Suppressor macrophage (primary cell): Measurements from ENCODE around the gene RNASEH2A.

ENCODE experiments used
- DNase-seq, 4 experiments: peaks; one replicate each; pipeline ENCODE4 v3.0.0-alpha.2; 2020 to 2022

The RNASEH2A gene

DNA sequence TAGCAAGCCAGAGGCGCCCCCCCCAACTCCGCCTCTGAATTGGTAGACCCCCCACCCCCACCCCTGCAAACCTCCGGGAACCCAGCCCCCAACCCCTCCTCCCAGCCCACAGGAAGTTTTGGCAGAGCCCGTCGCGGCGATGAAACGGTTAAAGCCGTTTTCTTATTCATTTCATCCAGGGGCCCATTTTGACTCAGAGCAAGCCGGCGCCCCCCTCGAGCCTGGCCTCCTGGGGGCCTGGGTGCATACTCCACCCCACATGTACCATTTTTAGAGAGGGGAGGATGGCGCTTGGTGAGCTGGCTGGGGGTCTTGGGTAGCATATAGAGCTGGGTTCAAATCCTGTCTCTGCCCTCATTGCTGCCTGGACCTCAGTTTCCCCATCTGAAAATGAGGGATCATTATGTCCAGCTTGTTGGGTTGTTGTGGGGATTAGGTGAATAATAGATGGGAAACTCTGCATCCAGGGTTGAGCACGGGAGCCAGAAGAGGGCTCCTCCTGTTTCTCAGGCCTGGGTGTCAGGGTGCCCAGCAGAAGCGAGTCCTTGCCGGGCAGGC, 23.0 kb upstream of the RNASEH2A start:
- DNase-seq: peak in 2 of 4 experiments; percentile 29 to 45

DNA sequence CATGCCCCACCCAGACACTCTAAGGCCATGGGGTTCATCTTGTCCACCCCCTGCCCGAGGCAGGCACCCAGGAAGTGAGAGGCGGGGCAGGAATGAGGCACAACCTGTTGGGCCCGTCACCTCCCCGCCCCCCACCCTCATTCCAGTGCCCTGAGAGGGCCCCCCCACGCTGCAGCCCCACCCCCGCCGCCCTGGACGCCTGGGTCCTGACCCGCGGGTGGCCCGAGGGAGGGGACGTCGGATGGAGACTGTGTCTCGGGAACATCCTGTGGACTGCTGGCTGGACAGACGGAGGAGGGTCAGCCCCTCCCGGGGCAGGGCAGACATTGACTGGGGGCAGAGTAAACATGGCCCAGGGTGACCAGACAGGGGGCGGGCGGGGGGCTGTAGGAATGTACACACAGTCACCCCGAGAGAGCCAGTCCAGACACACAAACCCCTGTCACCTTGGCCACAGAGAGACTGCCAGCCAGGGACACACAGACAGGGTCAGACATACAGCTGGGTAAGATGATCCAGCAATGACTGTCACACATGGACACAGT, 22.5 kb upstream of the RNASEH2A start:
- DNase-seq: peak; percentile 69 to 85 (median 78)

GRCh38 chr19:12784394-12784870, 22.0 kb upstream of the RNASEH2A start:
- peak in 3 of 4 experiments; percentile 31 to 42 (median 38) for DNase-seq

DNA sequence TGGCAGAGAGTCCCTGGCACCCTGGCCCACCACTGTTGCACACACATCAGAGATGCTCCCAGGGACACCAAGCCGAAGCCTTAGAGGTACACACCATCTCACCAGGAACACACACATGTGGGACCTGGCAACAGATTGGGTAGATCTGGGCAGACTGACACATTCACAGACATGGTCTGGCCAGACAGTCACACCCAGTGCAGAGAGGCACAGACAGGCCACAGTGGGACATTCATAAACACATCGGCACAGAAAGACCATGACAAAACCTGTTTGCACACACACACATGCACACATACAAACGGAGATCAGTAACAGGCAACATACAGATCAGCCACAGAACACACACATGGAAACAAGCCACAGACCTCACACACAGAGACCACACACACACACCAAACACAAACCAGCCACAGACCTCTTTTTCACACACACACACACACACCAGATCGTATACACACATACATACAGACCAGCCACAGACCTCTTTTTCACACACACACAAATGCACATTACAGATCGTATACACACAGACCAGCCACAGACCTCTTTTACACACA, 21.4 kb upstream of the RNASEH2A start:
- peak; percentile 43 to 50 (median 47) for DNase-seq

GRCh38 chr19:12785431-12786031, 20.9 kb upstream of the RNASEH2A start:
- peak; percentile 85 to 93 (median 90) for DNase-seq

DNA sequence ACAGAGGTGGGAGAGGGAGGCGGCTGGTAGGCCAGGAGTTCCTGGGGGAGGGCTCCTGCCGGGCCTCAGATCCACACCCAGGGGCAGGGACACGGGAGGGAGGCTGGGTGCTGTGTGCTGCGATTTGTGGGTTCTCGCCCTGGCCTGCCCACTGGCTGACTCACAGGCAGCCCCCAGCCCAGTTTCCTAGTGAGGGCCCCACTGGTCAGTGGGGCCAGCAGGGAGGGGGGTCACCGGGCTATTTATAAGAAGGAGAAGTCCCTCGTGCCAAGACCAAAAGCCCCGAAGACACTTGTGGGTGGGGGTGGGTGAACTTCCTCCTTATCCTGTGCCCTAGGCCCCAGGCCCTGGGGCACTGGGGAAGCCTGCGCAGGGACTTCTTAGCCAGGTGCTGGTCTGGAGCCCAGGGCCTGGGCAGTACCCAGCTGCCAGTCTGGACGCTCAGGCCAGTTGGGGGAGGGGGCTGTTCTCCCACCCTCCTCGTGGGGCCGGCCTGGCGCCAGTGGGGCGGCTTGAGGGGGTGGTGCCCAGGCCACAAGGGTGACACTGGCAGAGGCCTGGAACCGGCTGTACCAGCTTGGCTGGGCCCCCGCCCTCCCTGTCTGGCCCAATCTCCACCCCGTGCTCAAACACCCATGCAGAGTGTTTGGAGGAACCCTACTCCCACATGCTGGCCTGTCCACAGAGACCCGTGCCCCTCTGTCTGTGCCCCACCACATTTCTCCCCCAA, 20.1 kb upstream of the RNASEH2A start:
- DNase-seq: peak; percentile 97 to 99 (median 98)

- peak; percentile 44 to 68 (median 66) for DNase-seq
Observed at GRCh38 chr19:12786952-12787351, 19.4 kb upstream of the RNASEH2A start.

DNA sequence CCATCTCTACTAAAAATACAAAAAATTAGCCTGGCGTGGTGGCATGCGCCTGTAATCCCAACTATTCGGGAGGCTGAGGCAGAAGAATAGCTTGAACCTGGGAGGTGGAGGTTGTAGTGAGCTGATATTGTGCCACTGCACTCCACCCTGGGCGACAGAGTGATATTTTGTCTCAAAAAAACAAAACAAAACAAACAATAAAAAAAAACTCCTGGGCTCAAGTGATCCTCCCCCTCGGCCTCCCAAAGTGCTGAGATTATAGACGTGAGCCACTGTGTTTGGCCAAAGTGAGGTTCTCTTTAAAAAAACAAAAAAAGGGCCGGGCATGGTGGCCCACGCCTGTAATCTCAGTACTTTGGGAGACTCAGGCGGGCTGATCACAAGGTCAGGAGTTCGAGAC, 18.9 kb upstream of the RNASEH2A start:
- peak in 1 of 4 experiments; percentile 21 for DNase-seq

- peak in 2 of 4 experiments; percentile 11 to 34 for DNase-seq
Observed at GRCh38 chr19:12788042-12788681, 18.2 kb upstream of the RNASEH2A start.

DNA sequence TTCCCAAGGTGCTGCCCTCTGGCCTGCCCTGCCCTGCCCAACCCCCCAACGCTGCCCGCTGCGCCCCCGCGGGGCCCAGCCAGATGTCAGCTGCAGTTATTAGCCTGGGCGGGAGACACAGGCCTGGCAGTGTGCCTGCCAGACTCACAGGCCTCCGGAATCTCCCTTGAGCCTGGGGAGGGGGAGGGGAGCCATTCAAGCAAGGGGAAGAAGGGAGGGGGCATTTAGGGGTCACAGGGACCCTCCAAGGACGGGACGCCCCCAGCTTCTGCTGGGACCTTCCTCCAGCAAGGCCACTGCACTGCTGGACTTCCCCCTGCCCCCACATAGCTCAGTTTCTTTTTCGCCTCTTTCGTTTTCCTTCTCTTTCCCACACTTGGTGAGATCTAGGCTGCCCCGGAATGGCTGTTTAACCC, 17.7 kb upstream of the RNASEH2A start:
- DNase-seq: peak; percentile 87 to 94 (median 94)

DNA sequence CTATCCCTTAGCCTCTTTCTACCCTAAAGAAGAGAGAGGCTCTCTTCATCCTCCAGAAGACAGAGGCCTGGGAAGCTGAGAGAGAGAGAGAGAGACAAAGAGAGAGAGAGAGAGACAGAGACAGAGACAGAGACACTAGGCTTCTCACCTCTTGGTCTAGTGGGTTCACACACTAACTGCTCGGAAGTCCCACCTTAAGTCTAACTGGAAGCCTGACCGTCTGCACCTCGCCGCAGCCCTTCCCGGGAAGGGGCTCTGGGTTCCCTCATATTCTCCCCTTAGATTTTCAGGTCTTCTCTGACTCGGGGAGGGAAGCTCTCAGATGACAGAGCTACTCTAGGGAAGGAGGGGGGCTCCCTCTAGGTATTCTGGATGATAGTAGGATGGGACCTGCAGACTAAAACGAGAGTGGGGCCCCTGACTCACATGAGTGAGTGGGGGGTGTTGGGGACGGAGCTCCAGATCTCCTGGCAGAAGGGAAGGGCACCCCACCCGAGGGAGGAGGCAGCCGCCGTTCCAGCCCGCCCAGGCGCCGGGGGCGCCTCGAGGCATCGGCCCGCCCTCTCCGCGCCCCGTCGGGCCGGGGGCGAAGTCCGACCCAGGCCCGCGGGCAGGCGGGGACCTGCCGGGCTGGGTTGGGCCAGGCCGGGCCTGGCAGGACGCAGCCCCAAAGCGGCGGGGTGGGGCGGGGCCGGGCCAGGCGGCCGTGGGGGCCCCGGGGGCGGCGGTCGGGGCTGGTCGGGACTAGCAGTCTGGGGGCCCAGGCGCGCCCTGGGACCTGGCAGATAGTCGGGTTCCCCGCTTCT, 17.1 kb upstream of the RNASEH2A start:
- no peak for DNase-seq

DNA sequence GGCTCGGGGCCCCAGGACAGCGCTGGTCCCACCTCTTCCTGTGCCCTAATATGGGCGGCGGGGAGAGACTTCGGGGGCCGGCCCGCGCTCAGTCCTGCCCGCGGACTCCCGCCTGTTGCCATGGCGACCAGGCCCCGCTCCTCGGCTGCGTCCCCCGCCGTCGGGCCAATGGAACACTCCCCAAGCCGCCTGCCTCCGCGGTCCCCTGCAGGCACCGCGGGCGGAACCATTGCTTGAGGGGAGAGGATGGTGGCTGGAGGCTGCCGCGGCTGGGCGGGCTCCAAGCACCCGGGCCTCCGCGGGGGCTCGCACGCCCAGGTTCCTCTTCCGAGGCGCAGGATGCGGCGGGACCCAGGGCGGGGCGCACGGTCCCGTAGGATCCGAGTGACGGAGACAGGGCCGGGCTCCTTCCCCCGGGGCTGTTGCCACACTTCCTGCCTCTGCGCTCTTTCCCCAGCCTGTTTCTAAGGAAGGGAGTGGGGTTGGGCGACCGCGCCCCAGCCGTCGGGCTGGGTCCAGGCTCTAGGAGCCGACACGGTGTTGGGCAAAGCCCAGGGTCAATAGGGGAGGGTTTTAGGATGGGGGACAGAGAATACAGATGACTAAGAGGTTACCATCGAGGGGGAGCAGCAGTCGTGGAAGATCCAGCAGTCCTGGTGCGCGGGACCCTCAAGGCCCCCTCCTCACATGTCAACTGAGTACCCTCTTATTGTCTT, 16.3 kb upstream of the RNASEH2A start:
- DNase-seq: peak; percentile 99 to 100 (median 100)

GRCh38 chr19:12790628-12791344, 15.6 kb upstream of the RNASEH2A start:
- DNase-seq: peak; percentile 35 to 59 (median 54)

- DNase-seq: peak; percentile 99
Observed at GRCh38 chr19:12791345-12792050, 14.9 kb upstream of the RNASEH2A start, which contains the start of gene JUNB. Gene JUNB, plus strand, starts transcription at chr19:12791486. Its CDS starts 286 bp downstream, at chr19:12791772.

- peak; percentile 66 to 83 (median 76) for DNase-seq
Observed at GRCh38 chr19:12792051-12792852, 14.1 kb upstream of the RNASEH2A start.

DNA sequence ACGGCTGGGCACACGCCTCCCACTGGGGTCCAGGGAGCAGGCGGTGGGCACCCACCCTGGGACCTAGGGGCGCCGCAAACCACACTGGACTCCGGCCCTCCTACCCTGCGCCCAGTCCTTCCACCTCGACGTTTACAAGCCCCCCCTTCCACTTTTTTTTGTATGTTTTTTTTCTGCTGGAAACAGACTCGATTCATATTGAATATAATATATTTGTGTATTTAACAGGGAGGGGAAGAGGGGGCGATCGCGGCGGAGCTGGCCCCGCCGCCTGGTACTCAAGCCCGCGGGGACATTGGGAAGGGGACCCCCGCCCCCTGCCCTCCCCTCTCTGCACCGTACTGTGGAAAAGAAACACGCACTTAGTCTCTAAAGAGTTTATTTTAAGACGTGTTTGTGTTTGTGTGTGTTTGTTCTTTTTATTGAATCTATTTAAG, 13.5 kb upstream of the RNASEH2A start:
- peak in 1 of 4 experiments; percentile 39 for DNase-seq

- DNase-seq: peak; percentile 95 to 98 (median 96)
Observed at GRCh38 chr19:12793290-12794195, 12.8 kb upstream of the RNASEH2A start.
